SKM-1 treated with dmso at 0.1 percent for 144 hours (cell line): ENCODE data around the gene FGR.
A peak's percentile ranks its signal among the peaks of the same experiment; 100 is the strongest.

ENCODE experiments used
- DNase-seq: peaks from one replicate; lab custom pipeline; 2025; ENCODE audit not compliant: unreplicated experiment; lab: John Stamatoyannopoulos, UW

Gene FGR

DNA sequence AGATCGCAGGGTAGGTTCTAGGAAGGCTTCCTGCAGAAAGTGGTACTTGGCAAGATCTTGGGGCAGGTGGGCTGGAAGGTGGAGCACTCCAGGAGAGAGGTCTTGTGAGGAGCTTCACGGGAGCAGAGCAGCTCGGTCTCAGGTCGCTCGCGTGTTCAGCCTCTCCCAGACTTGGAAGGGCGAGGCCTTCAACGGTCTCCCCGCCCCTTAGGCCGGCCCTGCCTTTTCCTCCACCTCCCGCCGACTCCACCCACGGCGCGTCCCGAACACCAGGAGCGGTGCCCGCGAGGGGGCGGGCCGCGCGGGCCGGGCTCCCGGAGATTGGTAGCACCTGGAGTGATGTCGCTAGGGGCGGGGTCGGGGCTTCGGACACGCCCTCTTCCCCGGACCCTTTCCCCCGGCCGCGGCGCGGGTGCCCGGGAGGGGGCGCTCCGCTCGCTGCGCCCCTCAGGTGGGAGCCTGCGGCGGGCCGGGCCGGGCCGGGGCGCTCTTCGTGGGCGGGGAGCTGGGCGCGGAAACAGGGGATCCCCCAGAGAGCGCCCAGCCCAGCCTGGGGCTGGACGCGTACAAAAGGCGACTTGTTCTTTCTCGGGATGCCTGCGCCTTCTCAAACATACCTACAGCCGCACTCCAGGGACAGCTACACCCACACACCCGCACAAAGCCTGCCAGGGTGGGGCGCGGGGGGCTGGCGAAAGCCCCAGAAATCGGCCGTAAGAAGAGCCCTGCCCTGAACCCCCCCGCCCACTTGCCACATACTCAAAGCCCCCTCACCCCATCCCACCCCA lies 66.5 kb downstream of the FGR start:
- DNase-seq, result no peak

DNA sequence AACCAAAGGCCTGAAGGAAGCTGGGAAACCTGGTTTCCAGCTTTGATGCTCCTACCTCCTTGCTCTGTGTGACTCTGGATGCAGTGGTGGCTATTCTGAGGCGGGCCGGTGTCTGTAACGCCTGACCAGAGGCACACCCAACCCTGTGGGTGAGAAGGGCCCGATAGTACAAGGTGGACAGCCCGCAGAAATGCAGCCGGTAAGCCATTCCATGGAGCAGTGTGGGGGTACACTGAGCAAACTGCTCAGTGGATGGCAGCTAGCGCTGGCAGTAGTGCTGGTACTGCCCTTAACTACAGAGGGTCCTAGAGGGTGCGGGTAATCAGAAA lies 67.0 kb downstream of the FGR start:
- no peak for DNase-seq

DNA sequence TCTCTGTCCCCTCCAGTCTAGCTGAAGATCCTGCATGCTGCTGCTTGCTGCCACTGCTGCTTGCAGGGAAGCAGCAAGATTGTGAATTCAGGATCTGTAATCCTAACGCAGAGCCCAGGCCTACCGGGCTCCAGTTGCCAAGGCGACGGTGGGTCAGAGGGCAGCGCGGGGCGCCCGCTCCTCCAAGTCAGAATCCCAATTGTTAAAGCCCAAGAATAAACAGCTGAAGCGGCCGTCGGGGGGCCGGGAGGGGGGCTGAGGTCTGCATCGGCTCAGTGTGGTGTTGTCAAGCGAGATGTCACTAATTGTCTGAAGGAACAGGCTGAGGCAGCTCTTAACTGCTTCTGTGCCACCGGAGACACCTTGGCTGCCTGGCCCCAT lies 67.8 kb downstream of the FGR start:
- DNase-seq, result no peak

DNA sequence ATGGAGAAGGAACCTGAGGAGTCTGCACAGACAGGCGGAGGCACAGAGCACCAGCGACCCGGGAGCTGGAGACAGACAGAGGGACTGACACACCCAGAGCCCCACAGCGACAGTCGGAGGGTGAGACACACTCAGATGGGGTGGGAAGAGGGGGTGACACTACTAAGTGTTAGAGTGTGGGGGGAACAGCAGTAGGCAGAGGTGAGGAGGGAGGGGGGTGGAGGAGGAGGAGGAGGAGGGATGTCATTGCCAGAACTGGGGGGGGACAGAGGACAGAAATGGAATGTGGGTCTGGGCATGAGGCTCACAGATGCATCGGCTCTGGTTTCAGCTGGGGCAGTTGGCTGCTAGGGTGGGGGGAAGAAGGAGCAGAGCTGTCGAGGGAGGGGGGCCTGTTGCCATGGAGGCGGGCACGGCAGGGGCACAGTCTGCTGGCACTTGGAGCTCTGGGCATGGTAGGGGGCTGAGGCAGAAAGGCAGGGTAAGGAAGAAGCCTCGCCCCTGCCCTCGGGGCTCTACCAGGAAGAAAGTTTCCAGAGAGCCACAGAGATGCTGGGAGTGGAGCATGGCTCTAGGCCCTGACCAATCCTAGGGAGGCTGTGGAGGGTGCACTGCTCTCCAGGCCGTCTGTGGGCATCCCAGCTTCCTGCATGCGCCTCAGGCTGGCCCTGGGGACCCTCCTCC lies 68.4 kb downstream of the FGR start:
- DNase-seq, result no peak

DNA sequence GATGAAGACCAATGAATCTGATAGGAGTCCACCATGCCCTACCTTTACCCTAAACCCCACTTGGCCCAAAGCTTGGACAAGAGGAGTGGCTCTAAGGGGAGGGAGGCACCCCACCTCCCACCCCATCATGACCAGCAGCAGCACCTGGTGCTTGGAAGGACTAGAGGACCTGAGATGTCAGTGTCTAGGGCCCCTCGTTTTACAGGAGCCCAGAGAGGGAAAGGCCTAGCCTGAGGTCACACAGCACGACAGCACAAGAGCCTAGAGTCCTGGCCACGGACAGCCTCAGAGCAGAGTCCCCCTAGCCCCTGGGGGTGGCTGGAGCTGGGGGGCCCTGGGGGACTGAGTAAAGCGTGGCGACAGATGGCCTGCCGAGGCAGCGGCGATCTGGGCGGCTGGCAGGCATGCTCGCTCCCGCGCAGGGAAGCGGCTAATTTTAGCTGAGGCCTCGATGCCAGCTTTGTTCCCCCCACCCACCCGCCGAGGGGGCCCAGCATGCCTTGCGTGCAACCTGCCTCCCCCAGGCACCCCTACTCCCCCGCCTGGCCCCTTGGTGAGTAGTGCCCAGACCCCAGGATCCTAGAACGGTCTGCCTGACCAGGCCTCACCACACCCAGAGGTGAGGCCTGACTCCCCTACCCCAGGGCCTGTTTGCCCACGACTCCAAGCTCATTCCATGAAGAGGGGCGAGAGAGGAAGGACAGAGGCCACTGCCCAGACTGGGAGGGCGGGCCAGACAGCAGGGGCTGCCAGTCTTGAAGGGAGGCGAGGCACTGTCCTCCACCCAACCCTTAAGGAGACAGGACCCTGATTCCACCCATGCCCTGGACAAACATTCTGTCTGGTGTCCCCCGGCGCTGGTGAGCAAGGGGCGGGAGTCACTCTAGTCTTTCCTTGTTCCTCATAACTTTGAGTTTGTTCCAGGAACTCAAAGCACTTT lies 70.0 kb downstream of the FGR start:
- no peak for DNase-seq

DNA sequence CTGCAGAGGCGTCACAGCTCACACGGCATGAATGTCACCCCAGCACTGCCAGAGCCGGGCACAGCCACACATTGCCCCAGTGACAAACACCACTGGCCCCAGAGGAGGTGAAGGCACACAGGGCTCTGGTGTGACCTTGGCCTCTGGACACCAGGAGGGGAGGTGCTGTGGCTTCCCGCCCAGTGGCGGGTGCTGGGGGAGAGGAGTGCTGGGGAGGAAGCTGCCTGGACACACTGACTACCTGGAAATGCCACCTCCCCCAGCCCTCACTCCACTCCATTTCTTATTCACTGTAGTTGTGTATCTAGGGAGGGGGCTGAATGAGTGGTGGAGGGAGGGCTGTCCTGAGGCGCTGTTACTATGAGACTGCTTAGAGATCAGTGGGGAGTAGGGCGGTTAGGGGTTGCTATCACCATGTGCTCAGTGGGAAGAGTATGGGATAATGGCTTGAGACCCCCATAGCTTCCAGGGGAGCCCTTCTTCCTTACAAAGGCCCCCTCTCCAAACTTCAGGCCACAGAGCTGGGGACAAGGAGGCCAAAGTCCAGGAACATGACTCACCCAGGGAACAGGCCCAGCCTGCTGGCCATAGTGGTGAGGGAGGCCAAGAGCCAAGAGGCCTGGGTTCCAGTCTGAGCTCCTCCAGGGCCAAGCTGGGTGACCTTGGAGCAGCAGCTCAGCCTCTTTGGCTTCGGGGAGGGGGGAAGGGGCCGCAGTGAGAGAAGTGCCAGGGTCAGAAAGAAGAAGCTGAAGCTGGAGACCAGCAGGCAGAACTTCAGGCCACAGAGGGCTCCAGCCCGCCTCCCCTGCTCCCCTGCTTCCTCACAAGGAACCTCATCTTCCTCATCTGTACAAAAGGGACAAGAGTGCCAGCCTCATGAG lies 71.2 kb downstream of the FGR start:
- peak; percentile 83 for DNase-seq

DNA sequence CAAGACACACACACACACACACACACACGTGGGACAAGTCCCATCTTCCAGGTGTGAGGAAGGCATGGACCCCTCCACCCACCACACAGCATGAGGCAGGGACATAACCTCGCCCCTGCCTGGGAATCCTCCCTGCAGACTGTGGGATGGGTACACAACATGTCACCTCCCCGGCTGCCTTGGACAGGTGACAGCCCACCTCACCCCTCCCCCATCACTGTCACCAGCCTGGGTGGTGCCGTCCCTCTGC lies 71.7 kb downstream of the FGR start:
- DNase-seq, result no peak

DNA sequence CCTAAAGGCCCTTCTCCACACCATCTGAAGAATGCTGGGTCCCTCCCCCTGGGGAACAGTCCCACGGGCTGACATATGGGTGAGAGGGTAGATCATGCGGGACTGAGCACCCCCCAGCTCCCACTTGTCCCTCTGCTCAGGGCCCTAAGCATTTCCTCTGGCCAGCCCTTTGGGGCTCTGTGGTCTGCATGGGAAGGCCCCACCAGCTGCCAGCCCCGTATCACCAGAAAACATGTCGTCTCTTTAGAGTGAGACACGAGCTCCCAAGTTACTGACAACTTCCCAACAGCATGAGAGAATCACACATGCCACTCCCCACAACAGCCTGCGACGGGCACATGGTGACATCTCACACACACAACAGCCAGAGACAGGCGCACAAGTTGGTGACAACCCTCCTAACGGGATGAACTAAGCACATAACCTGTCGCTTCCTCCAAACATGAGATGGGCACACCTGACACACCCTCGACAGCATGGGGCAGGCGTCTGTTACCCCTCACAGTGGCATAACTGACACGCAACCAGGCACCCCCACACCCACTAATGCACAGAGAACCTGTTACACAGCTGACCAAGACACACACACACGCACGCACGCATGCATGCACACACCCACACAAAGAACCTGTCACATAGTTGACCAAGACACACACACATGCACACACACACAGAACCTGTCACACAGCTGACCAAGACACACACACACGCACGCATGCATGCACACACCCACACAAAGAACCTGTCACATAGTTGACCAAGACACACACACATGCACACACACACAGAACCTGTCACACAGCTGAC lies 72.2 kb downstream of the FGR start:
- DNase-seq, result no peak
